Endothelial cell of umbilical vein (primary cell): ENCODE results near the gene FXYD4. TPM values are rescaled to one million over a fixed set of nuclear protein-coding genes. Genes with fewer than 3 reads are reported as not detected.

Experiments
- BruUV-seq: library from RNA; stranded (reverse); fragments of 400-500 nt; replicated peaks from 2 replicates; lab custom pipeline; 2021; lab: Mats Ljungman, UMichigan
- CTCF ChIA-PET: fragments of 300-600, 350-600 bp; sonication (Branson Sonifier 250); formaldehyde crosslinking; loops from one replicate; lab custom pipeline; 2021; ENCODE audit warnings: antibody characterized with exemption, inconsistent platforms; lab: Charles Lee
- POLR2A ChIA-PET: fragments of 300-600, 350-600 bp; sonication (Branson Sonifier 250); formaldehyde crosslinking; loops from one replicate; lab custom pipeline; 2021; ENCODE audit warnings: antibody characterized with exemption, inconsistent platforms; lab: Charles Lee
- DNase-seq: peaks from one replicate; pipeline ENCODE4 v3.0.0-alpha.2; 2011; ENCODE audit warnings: low read depth, low spot score
- FAIRE-seq: peaks from 2 replicates; lab custom pipeline; 2011; peaks lifted over from hg19 to GRCh38; lab: Jason Lieb, UNC
- H2AFZ ChIP-seq: 2 replicates; pipeline ENCODE4 v1.6.0; 2012; ENCODE audit warnings: low read depth, low read length, control low read depth, inconsistent platforms
- H3K27ac ChIP-seq: 2 replicates; pipeline ENCODE4 v1.5.1; 2011; ENCODE audit warnings: low read depth, mild to moderate bottlenecking, control low read depth, low read length, moderate library complexity; ENCODE audit not compliant: insufficient read depth
- H3K27me3 ChIP-seq, 2 experiments: 2 replicates each; pipeline versions ENCODE4 v1.6.0 to v1.6.1; 2011; ENCODE audit warnings: low read length in 2 of 2, mixed read lengths in 1 of 2; ENCODE audit not compliant: control insufficient read depth in 2 of 2, insufficient read depth in 2 of 2
- H3K36me3 ChIP-seq, 2 experiments: 2 replicates in 1 of 2; 3 replicates in 1 of 2; pipeline ENCODE4 v1.5.1; 2011; ENCODE audit warnings: low read length in 2 of 2, mild to moderate bottlenecking in 1 of 2, moderate library complexity in 1 of 2; ENCODE audit not compliant: control insufficient read depth in 2 of 2, insufficient read depth in 2 of 2; ENCODE audit errors: extremely low read depth in 1 of 2
- H3K4me1 ChIP-seq: 3 replicates; pipeline ENCODE4 v1.5.1; 2011; ENCODE audit warnings: mild to moderate bottlenecking, low read length; ENCODE audit not compliant: control insufficient read depth, insufficient read depth; ENCODE audit errors: extremely low read depth
- H3K4me2 ChIP-seq: 2 replicates; pipeline ENCODE4 v1.6.1; 2011; ENCODE audit warnings: low read length, control low read depth, mixed read lengths; ENCODE audit not compliant: insufficient read depth
- H3K4me3 ChIP-seq, 3 experiments: fragments of 200-600 bp in 1 of 3; sonication (generic), shearing (Covaris generic) in 1 of 3; replicated peaks in 1 of 3; 2 replicates each; pipeline ENCODE4 v1.5.1; 2011 to 2016; ENCODE audit warnings: control low read depth in 3 of 3, low read length in 3 of 3, mild to moderate bottlenecking in 2 of 3, inconsistent platforms in 1 of 3, low read depth in 1 of 3, moderate library complexity in 1 of 3; ENCODE audit not compliant: insufficient read depth in 1 of 3
- H3K79me2 ChIP-seq: 2 replicates; pipeline ENCODE4 v1.6.0; 2012; ENCODE audit warnings: low read length, inconsistent platforms; ENCODE audit not compliant: control insufficient read depth, insufficient read depth
- H3K9ac ChIP-seq: replicated peaks from 2 replicates; pipeline ENCODE3; 2011; ENCODE audit warnings: low read length, control low read depth; ENCODE audit not compliant: insufficient read depth; ENCODE audit errors: extremely low read depth
- H3K9me1 ChIP-seq: replicated peaks from 3 replicates; pipeline ENCODE4 v1.6.0; 2011; ENCODE audit warnings: mild to moderate bottlenecking, low read length; ENCODE audit not compliant: control insufficient read depth, insufficient read depth; ENCODE audit errors: extremely low read depth
- H3K9me3 ChIP-seq: replicated peaks from 2 replicates; pipeline ENCODE4 v1.5.1; 2012; ENCODE audit warnings: low read length, inconsistent platforms; ENCODE audit not compliant: control insufficient read depth, insufficient read depth
- H4K20me1 ChIP-seq: replicated peaks from 2 replicates; pipeline ENCODE3; 2011; ENCODE audit warnings: mild to moderate bottlenecking, low read length; ENCODE audit not compliant: control insufficient read depth, insufficient read depth; ENCODE audit errors: extremely low read depth
- EZH2 ChIP-seq: IDR thresholded peaks from 2 replicates; pipeline ENCODE4 v1.6.1; 2012; ENCODE audit warnings: borderline replicate concordance, low read depth, mild to moderate bottlenecking, moderate library complexity, low read length, inconsistent platforms; ENCODE audit not compliant: severe bottlenecking
- FOS ChIP-seq: IDR thresholded peaks from 2 replicates; pipeline ENCODE4 v1.6.1; 2011; ENCODE audit warnings: mild to moderate bottlenecking, low read length, moderate library complexity, borderline replicate concordance; ENCODE audit not compliant: insufficient read depth
- GATA2 ChIP-seq: IDR thresholded peaks from 2 replicates; pipeline ENCODE4 v1.7.0; 2011; ENCODE audit warnings: low read depth, mild to moderate bottlenecking, moderate library complexity, mixed read lengths, low read length; ENCODE audit not compliant: insufficient read length, insufficient read depth
- JUN ChIP-seq: IDR thresholded peaks from 2 replicates; pipeline ENCODE4 v1.6.1; 2011; ENCODE audit warnings: borderline replicate concordance, low read depth; ENCODE audit not compliant: insufficient read length, insufficient read depth
- MAX ChIP-seq: IDR thresholded peaks from 2 replicates; pipeline ENCODE4 v1.6.1; 2011; ENCODE audit not compliant: insufficient read depth, insufficient read length
- MYC ChIP-seq: IDR thresholded peaks from one replicate; pipeline ENCODE4 v1.6.1; 2011; ENCODE audit warnings: mild to moderate bottlenecking, low read depth, low read length
- POLR2A ChIP-seq: IDR thresholded peaks from 2 replicates; pipeline ENCODE4 v1.6.1; 2012; ENCODE audit warnings: low read depth, mild to moderate bottlenecking, control low read depth, low read length
- POLR2AphosphoS5 ChIP-seq: IDR thresholded peaks from 2 replicates; pipeline ENCODE4 v1.6.1; 2012; ENCODE audit warnings: low read depth, mild to moderate bottlenecking, control low read depth, low read length, moderate library complexity; ENCODE audit not compliant: insufficient read depth
- dilution Hi-C: fragments of 300-500 bp; cut with MboI; formaldehyde crosslinking; loops from one replicate; pipeline ENCODE4 v1.15.0; 2019; ENCODE audit warnings: low sequenced_read_pairs; ENCODE audit not compliant: extremely low pct_ligation_motif_present
- intact Hi-C: fragments of 100-400 bp; cut with micrococcal nuclease; formaldehyde crosslinking; loops from one replicate; pipeline ENCODE4 v1.10.0; 2022
- polyA plus RNA-seq, 4 experiments: library from polyadenylated mRNA; depleted of rRNA in 3 of 4; stranded (reverse) in 3 of 4; unstranded in 1 of 4; fragments of >200 nt; gene quantifications; 2 replicates each; pipeline versions ENCODE4 v1.2.1 to v1.2.3, GENCODE V29; 2011 to 2012; ENCODE audit warnings: missing spikeins in 1 of 4
- total RNA-seq: library from RNA; stranded (reverse); gene quantifications from 2 replicates; pipeline ENCODE4 v1.2.3, GENCODE V29; 2021

The FXYD4 gene
- total and polyA plus RNA-seq, 2 donors (not counting 3 experiments of a cell fraction or from before 2014, with no cell fraction given), result not detected

GRCh38 chr10:43338117-43338516, 33.3 kb upstream of the FXYD4 start:
- no peak overlapping the region for H3K4me2 ChIP-seq
- intact Hi-C loops, result no loop called here
- dilution Hi-C loops, result no loop called here
- no peaks in the 10 kb centered on the region for H3K9me3 ChIP-seq
- H3K27me3 ChIP-seq, result no peaks in the 10 kb centered on the region
- H3K9me1 ChIP-seq, result no peaks in the 10 kb centered on the region
- no peaks in the 10 kb centered on the region for H3K36me3 ChIP-seq
- ChIA-PET POLR2A (no interaction called here), CTCF (no interaction called here)
- H3K27ac ChIP-seq, result no peak overlapping the region
- H2AFZ ChIP-seq, result no peak overlapping the region
- no peak for FAIRE-seq
- H3K4me3 ChIP-seq, result no peak overlapping the region
- no peak overlapping the region for H3K9ac ChIP-seq
- H4K20me1 ChIP-seq, result no peaks in the 10 kb centered on the region
- no peaks in the 10 kb centered on the region for H3K79me2 ChIP-seq
- TF ChIP-seq GATA2 (no peak), JUN (no peak)
- no peak for DNase-seq
- BruUV-seq, result no TSS peak
- H3K4me1 ChIP-seq, result no peaks in the 10 kb centered on the region

GRCh38 chr10:43339136-43339535, 32.3 kb upstream of the FXYD4 start:
- Histone ChIP-seq H3K27me3 (no peaks in the 10 kb centered on the region), H3K79me2 (no peaks in the 10 kb centered on the region), H3K4me3 (no peak overlapping the region), H3K9me3 (no peaks in the 10 kb centered on the region), H3K4me2 (no peak overlapping the region), H3K27ac (no peak overlapping the region), H4K20me1 (no peaks in the 10 kb centered on the region), H2AFZ (no peak overlapping the region), H3K4me1 (no peaks in the 10 kb centered on the region), H3K36me3 (no peaks in the 10 kb centered on the region), H3K9me1 (no peaks in the 10 kb centered on the region), H3K9ac (no peak overlapping the region)
- TF ChIP-seq EZH2 (no peak), MYC (no peak), MAX (no peak), POLR2A (no peak), GATA2 (no peak), FOS (no peak), JUN (no peak), POLR2AphosphoS5 (no peak)
- BruUV-seq, result no TSS peak
- dilution Hi-C loops, result no loop called here
- CTCF ChIA-PET, result no interaction called here
- FAIRE-seq (no peak), DNase-seq (no peak)
- POLR2A ChIA-PET, result no interaction called here
- intact Hi-C loops, result no loop called here
